DND-41 (cell line): Measurements from ENCODE around the gene HNRNPA0.
"Not testable (repeated sequence)": the region's sequence is repeated elsewhere in the genome, so short reads cannot be mapped to it uniquely, and the experiment has no call there.

Experiments used
- ATAC-seq: fragments of 200-7000 bp; cut with Tn5 transposase; 3 replicates; pipeline ENCODE4 v1.9.1; 2021; ENCODE audit warnings: low read depth; ENCODE audit not compliant: insufficient read depth
- DNase-seq: peaks from one replicate; pipeline ENCODE4 v3.0.0-alpha.2; 2020
- H2AFZ ChIP-seq: 2 replicates; pipeline ENCODE4 v1.6.0; 2012; ENCODE audit warnings: low read depth, low read length
- H3K27ac ChIP-seq: 2 replicates; pipeline ENCODE4 v1.5.1; 2012; ENCODE audit warnings: low read length, inconsistent platforms
- H3K27me3 ChIP-seq: fragments of 200-600 bp; sonication (generic); 2 replicates; pipeline ENCODE4 v1.6.0; 2012; ENCODE audit warnings: low read length, mild to moderate bottlenecking, inconsistent platforms; ENCODE audit not compliant: insufficient read depth, poor library complexity
- H3K36me3 ChIP-seq: 2 replicates; pipeline ENCODE4 v1.5.1; 2012; ENCODE audit warnings: low read length, inconsistent platforms; ENCODE audit not compliant: insufficient read depth
- H3K4me1 ChIP-seq: 2 replicates; pipeline ENCODE4 v1.5.1; 2012; ENCODE audit warnings: mild to moderate bottlenecking, low read length; ENCODE audit not compliant: insufficient read depth
- H3K4me2 ChIP-seq: 2 replicates; pipeline ENCODE4 v1.6.0; 2012; ENCODE audit warnings: mild to moderate bottlenecking, moderate library complexity, low read length, inconsistent platforms; ENCODE audit not compliant: insufficient read depth
- H3K4me3 ChIP-seq, 2 experiments: fragments of 200-600 bp in 1 of 2; shearing (Covaris generic) in 1 of 2; 2 replicates each; pipeline ENCODE4 v1.5.1; 2012 to 2016; ENCODE audit warnings: inconsistent platforms in 2 of 2, low read length in 2 of 2, mild to moderate bottlenecking in 2 of 2, low read depth in 1 of 2, moderate library complexity in 1 of 2
- H3K79me2 ChIP-seq: 2 replicates; pipeline ENCODE4 v1.6.0; 2012; ENCODE audit warnings: low read length, inconsistent platforms; ENCODE audit not compliant: insufficient read depth
- H3K9ac ChIP-seq: 2 replicates; pipeline ENCODE4 v1.6.0; 2012; ENCODE audit warnings: low read depth, mild to moderate bottlenecking, inconsistent platforms, low read length, moderate library complexity
- H3K9me3 ChIP-seq: 2 replicates; pipeline ENCODE4 v1.5.1; 2012; ENCODE audit warnings: low read length, moderate library complexity, mild to moderate bottlenecking, inconsistent platforms; ENCODE audit not compliant: insufficient read depth, severe bottlenecking
- H4K20me1 ChIP-seq: 2 replicates; pipeline ENCODE4 v1.6.0; 2012; ENCODE audit warnings: low read length; ENCODE audit not compliant: insufficient read depth
- CTCF ChIP-seq: IDR thresholded peaks from 2 replicates; pipeline ENCODE4 v1.5.1; 2012; ENCODE audit warnings: borderline replicate concordance, low read length, moderate library complexity, mild to moderate bottlenecking; ENCODE audit not compliant: poor library complexity, severe bottlenecking; ENCODE audit errors: extremely low read depth
- EZH2 ChIP-seq: IDR thresholded peaks from 3 replicates; pipeline ENCODE4 v1.6.1; 2012; ENCODE audit warnings: borderline replicate concordance, low read depth, mild to moderate bottlenecking, moderate library complexity, low read length, inconsistent platforms; ENCODE audit not compliant: severe bottlenecking

The HNRNPA0 gene

DNA sequence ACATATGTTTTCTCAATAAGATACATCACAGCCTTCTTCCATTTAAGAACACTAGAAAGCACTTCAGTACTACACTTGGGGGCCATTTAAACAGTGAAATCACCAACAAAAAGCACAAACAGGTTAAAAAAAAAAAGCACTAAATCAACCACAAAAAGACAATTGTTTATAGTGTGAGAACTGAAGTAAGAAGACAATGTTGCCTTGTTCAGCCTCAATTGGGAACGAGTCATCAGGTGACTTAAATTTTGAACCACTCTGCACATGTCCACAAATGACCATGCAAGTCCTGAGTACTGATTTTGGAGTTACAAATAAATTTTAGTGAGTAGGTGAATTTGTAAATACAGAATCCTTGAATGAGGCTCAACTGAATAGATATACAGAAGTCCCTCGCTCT lies 37.2 kb upstream of the HNRNPA0 start:
- H3K4me3 ChIP-seq: no peak overlapping the region
- H3K79me2 ChIP-seq: no peaks in the 10 kb centered on the region
- no peaks in the 10 kb centered on the region for H3K4me1 ChIP-seq
- no peaks in the 10 kb centered on the region for H3K27me3 ChIP-seq
- H3K36me3 ChIP-seq: no peaks in the 10 kb centered on the region
- H4K20me1 ChIP-seq: no peaks in the 10 kb centered on the region
- no peak overlapping the region for H3K4me2 ChIP-seq
- ATAC-seq (no peak), DNase-seq (no peak)
- no peak overlapping the region for H2AFZ ChIP-seq
- H3K9ac ChIP-seq: no peak overlapping the region
- no peak for TF ChIP-seq EZH2
- TF ChIP-seq CTCF: no peak
- H3K27ac ChIP-seq: no peak overlapping the region
- no peaks in the 10 kb centered on the region for H3K9me3 ChIP-seq

- H3K79me2 ChIP-seq, DNase-seq, H2AFZ ChIP-seq, H3K4me3 ChIP-seq, ATAC-seq, H3K27ac ChIP-seq, H3K4me1 ChIP-seq, H3K27me3 ChIP-seq, H3K4me2 ChIP-seq, H3K36me3 ChIP-seq, H4K20me1 ChIP-seq, H3K9ac ChIP-seq, H3K9me3 ChIP-seq: not testable (repeated sequence)
These were observed 34.4 kb upstream of the HNRNPA0 start for GRCh38 chr5:137788560-137788959.

DNA sequence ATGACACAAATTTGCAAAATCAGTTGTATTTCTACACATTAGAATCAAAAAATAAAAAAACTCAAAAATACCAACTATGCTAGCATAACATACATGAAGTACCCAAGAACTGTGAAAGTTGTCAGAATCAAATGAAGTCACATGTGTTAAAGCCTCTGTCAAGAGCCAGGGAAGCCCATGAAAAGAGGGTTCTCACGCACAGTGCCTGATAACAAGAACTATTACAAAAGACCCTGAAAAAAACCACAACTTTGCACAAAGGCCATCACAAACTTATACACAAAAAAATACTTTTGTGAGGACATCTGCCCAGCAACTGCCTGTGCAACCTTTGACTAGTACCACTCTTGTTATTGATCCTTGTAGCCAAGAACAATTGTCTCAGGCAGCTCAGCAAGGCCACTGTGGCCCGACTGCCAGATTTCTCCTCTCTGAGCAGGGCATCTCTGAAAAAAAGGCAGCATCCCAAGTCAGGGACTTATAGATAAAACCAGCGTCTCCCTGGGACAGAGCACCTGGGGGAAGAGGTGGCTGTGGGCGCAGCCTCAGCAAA lies 28.9 kb upstream of the HNRNPA0 start:
- no peak overlapping the region for H2AFZ ChIP-seq
- no peak for DNase-seq
- H3K4me1 ChIP-seq: no peaks in the 10 kb centered on the region
- no peaks in the 10 kb centered on the region for H3K9me3 ChIP-seq
- H3K27me3 ChIP-seq: no peaks in the 10 kb centered on the region
- no peak overlapping the region for H3K4me2 ChIP-seq
- no peak for TF ChIP-seq CTCF
- TF ChIP-seq EZH2: no peak
- no peaks in the 10 kb centered on the region for H4K20me1 ChIP-seq
- no peak overlapping the region for H3K4me3 ChIP-seq
- no peak overlapping the region for H3K27ac ChIP-seq
- no peaks in the 10 kb centered on the region for H3K36me3 ChIP-seq
- ATAC-seq: no peak
- no peak overlapping the region for H3K9ac ChIP-seq
- no peaks in the 10 kb centered on the region for H3K79me2 ChIP-seq

- Histone ChIP-seq H3K79me2 (no peaks in the 10 kb centered on the region), H3K27me3 (no peaks in the 10 kb centered on the region), H2AFZ (no peak overlapping the region), H3K27ac (no peak overlapping the region), H3K4me2 (no peak overlapping the region), H4K20me1 (no peaks in the 10 kb centered on the region), H3K36me3 (no peaks in the 10 kb centered on the region), H3K4me1 (no peaks in the 10 kb centered on the region), H3K4me3 (no peak overlapping the region), H3K9me3 (no peaks in the 10 kb centered on the region), H3K9ac (no peak overlapping the region)
- TF ChIP-seq CTCF: no peak
- TF ChIP-seq EZH2: no peak
- ATAC-seq (no peak), DNase-seq (no peak)
These were observed 27.9 kb upstream of the HNRNPA0 start for GRCh38 chr5:137782055-137782454.
